Measurements from ENCODE around the gene ASXL1.

The ASXL1 gene

DNA sequence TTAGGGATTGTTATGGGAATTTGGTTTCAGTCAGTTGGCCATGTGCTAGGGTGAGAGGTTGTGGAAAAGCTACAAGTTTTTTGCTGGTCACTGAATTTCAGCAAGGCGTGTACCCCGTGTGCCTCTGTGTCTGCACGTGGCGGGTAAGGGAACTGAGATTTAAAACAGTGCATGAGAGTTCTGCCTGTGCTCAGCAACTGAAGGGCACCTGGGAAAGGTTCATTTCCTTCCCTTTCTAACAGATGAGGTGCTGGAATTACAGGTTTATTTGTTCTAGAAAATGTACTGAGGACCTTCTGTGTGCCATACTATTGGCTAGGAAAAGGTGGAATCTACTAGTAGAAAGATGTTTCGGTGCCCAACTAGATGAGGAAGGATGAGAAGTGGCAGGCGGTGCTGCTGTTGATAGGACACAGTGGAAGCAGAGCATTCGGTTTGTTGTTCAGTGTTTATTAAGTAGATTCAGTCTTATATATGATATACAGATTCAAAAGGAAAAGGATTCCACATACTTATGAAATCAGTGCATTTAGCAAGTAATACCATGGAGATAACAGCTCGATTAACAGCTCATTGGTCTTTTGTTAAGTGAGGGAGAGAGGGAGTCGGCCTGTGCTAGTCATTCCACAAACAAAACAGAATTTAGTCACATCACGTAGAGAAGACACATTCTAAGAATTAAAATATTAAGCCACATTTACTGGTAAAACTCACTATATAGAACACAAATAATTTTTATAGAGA is 84.7 kb downstream of the ASXL1 start:
- no peak for DNase-seq

DNA sequence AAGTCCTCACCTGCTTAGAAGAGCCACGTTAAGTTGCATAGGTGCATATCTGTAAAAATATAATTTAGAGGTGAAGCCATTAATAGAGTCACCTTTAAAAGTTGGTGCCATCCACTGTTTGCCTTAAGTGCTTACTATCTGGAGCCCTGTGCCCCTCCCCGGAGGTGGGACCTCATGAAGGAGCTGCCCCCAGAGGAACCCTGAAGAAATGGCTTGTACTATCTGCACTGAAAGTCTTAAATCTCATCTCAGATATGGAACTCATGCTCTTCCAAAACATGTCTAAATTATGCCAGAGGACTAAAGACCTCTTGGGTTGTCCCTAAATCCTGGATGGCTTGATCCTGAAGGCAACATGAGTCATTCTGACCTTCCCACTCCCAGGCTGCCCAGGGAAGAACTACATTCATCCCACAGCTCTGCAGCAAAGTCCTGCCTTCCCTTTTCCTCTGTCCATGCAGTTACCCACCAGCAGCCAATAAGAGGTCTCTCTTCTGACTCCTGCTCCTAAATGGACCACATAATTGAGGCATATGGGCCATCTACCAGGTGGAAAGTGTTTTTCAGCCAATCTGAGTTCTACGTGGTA is 85.3 kb downstream of the ASXL1 start:
- no peak for DNase-seq

DNA sequence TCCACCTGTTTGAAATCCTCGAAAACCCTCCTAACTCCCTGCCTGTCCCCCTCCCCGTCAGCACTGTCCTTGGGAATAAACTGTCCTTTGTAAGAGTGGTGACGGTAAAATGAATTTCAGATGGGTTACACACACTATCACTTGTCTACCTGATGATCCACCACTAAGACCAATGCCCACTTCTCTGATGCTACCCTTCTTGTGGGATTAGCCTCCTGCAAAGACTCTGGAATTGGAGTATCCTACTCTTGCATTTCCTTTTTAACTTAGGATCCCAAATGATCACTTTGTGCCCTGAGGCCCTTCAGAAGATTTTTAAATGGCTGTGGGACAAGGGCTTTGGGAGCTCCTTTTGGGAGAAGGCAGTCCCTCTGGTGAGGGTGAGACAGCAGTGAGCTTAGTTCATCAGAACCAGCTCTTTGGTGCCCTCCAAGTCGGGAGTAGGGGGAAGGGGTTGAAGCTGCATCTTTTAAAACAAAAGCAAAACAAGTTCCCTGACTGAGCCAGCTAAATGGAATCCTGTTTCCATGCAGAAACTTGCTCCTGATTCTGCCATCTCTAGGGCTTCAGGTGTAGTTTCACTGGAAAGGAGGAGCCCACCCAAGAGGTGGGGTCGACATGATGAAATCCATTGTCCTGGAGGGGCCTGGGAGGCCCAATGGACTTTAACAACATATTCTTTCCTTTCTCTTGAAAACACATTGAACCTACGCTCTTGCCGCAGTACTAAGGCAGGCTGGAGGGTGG is 86.5 kb downstream of the ASXL1 start:
- no peak for DNase-seq

DNA sequence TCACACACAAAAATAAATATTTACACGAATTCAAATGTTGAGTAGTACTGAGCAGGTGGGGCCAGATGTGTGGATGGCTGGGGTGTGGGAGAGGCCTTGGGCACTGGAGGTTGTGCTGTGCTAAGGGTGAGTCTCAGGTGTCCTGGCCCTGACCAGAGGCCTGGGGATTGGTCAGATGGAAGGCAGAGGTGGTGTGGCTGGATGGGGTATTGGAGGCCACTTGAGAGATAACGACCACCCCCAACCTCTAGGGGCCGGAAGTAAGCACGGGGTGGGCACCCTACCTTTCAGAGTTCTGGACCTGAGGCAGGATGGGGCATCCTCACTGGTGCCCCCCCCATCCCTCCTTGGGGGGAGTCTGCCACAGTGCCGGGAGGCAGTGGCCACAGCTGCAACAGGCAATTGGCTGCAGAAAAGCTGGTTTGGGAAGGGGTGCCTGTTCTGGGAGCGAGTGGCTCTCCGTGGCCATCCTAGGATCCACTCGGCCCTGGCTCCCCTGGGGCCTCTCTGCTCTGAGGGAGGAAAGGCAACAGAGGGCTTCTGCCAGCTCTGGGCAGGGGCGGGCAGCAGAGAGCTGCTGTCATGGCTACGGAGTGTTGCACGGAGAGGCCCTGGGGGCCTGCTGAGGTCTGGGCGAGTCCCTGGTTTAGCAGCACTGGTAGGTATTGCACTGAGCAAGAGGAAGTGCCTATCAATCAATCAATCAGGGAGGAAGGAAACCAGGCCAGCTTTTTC is 87.6 kb downstream of the ASXL1 start:
- DNase-seq, result no peak

DNA sequence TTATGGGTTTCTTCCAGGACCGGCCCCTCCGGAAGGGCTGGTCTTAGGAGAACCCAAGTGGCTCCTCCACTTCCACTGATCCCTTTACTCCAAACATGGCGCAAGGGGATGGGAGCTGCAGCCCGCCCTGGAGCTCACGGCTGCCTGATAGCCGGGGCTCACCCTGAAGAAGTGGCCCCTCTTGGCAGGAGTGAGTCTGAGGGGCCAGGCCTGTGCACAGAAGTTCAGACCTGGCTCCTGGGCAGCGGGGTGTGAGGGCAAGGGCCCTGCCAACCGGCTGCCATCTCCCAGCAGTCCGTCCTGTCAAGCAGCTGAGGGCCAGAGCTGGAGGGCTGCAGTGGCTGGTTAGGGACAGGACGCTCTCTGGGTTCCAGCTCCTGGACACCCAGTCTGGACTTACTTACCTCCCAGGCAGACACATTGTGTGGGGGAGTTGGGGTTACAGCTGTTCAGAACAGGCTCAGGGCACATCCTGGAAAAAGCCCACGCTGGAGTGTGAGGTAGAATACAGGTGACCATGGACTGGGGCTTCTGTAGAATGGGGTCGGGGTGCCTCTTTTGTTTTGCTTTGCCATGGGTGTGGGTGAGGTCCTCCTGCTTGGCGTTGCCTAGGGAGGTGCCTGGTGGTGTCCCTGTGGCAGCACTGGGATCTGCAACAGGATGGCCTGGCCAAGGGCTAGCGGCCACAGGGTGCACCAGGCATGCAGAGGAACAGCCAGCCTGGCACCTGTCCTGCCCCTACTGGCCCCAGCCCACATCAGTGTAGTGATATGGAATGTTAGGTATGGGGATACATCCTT is 88.4 kb downstream of the ASXL1 start:
- no peak for DNase-seq

DNA sequence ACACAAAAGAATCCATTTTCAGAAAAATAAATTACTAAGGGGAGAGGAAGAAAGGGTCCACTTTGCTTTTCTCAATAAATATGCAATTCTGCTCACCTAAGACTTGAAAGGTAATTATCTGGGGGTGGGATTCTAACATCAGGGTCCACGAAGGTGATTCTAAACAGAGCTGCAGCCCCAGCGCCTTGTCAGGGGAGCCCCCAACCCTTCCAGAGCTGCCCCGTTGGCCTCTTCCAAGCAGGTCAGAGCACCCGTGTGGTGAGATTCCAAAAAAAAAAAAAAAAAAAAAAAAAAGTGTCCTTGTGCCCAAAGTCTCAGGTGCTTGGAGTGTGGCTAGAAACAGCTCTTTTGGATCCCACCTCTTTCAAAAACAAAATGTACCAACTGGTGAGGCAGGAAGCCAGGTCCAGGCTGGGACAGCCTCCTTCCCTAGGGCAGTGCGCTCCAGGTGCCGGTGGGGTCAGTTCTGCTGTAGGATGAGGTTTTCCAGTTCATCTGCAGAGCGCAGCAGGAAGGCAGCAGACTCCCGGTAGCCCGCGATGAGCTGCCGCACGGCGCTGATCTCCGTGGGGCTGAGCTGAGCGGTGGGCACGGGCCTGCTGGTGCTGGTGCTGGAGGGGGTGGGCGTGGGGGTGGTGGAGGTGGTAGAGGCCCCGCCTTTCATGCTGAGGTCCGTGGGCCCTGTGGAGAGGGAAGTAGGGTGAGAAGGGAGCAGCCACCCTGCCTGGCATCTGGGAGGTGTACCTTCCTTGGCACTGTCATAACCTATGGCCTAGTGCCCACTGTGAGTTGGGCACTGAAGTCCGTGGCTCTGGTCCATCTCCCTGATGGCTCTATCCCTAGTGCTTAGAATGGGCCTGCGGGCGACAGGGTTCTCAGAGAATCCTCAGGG is 89.3 kb downstream of the ASXL1 start:
- DNase-seq, result no peak

DNA sequence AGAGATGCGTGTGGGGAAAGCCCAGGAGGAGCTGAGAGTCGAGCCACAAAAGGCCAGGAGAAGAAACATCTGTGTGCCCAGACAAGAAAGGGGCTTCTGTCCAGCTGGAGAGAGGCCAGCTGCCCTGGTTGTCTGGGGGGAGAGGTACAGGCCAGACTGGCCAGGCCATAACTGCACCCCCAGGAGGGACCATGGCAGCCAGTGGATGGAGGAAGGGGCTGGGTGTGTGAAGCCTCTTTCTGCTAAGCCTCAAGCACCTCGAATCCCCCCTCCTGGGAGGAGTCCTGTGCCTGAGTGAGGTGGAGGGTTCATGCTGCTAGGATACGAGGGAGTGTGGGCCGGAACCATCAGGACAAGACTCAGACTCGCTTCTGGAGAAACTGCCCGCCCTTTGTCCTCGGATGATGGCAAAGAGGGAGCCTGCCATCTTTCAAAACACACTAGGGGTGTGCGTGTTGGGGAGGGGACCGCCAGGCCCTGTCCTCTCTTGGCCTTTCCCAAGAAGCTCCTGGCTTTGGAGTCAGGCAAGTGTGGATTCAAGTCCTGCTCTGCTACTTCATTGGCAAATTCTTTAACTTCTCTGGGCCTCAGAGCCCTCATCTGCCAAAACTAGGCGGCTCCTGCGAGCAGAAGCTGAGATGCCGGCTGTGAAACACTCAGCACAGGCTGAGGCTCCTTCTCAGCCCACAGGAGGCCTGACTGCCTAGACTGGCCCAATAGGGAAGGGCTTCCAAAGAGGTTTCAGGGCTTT is 90.3 kb downstream of the ASXL1 start:
- DNase-seq, result no peak

DNA sequence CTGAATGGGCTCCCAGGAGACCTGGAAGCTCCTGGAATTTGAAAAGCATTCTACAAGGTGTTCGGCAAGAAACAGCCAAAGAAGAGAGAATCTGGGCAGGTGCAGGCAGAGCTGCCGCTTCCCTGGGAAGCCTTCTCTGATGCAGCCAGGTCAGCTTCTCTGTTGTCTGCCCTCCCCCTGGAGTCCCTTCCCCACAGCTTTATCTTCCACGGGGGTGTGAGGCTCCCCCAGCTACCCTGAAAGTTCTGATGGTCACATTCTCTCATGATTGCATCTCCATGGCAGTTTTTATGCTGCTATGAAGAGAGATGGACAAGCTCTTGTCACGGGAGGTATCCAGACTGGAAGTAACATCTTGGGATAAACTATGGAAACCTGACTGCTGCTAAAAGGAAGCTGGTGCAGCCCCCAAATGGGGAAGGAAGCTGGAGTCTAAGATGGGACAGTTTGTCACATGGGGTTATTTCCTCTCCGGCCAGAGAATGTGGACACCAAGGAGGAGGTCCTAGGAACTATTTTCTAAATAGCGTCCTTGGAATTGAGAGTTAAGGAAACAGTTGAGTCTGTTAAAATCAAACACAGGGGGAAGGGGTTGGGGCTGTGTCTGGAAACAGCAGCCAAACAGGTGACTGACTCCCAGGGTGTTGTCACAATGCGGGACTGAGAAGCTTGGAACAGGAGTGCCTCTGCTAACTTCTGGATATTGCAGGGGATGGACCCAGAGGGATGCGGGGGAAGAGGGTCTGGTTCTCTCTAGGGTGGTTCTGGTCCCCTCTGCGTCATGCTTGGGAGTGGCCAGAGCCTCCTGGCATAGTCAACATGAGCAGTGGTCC is 91.1 kb downstream of the ASXL1 start:
- no peak for DNase-seq

DNA sequence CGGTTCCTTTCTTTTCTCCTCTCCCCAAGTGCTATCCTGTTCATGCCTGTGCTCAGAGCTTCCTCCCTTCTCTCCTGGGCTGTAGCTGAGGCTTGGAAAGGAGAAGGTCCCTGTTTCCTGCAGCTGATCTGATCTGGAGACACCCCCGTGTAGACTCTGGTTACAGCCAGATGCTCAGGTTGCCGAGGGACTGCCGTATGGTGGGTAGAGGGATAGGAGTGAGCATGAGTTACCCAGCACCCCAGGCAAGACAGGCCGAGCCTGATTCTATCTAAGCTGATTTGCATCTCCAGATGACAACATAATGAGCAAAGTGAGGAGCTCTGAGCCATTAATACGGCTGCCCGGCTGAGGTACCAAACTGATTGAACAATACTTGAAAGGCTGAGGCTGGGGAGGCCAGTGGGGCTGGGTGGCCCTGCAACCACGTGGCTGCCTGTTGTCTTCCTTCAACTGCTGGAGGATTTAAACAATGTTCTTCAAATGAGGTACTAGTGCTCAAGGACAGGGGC is 91.8 kb downstream of the ASXL1 start:
- no peak for DNase-seq

DNA sequence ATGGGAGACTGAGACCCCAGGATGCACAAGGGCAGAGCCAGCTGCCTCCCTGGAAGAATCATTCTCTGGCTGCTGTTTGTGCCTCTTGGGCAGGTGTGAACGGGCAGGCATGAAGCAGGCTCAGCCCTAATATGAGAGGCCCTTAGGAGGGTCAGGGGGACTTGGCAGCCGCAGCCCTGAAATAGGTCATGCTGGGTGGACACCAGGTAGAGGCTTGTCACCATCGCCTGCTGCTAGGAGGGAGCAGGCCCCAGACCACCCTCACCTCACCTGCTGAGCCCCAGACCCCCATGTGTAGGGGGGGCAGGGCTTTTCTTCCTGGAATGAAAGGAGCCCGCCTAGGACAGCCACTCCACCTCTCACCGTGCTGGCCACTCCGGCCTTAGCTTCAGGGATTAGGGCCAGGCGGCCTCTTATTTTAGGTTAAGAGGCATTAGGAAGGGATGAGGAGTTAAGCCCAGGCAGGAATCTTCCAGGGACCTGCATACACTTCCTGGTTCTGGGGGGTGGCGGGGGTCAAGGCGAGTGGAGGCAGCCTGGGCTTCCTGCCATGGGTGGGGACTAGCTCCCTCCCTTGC is 92.4 kb downstream of the ASXL1 start:
- DNase-seq, result no peak

DNA sequence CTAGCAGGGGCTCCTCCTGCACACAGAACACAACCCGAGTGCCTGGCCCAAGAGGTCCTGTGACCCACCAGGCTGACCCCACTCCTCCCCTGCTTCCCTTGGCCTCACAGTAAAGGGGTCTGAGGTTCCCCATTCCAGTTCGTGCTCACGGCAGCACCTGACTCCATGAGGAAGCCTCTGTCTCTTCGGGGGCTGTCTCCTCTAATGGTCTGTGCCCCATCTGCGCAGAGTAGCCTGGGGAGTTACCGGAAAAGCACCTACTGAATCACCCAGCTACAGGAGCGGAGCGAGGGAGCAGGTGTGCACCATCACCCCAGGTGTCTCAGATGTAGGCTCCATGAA is 93.2 kb downstream of the ASXL1 start:
- DNase-seq, result no peak

DNA sequence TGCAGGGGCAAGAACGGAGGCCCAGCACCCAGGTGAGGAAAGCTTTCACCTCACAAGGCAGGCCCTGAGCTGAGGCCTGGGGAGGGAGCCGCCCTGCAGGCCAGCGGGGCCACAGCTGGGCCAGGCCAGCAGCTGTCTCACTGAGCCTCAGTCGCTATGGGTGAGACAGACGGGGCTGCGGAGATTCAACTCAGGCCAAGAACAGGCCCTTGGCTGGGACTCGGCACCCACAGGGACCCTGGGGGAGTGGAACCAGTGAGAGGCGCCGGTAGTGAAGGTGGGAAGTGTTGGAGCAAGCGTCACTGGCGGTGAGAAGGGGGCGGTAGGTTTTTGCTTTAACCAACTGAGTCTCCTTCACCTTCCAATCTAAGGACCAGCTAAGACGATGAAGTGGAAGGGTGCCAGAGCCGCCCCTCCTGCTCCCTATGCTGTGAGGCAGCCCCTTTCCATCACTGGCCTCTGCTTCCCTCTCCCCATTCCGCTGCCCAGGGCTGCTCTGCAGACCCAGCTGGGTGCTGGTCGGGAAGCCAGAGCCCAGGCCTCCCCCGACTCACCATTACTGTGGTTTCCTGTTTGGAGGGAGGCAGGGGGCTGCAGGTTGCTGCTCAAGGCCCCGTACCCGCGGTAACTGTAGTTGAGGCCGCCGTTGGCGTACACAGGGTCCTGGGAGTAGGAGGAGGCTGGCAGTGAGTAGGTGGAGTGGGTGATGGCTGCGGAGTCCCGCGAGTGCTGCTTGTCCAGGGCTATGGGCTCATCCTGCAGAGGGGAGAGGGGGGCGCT is 93.7 kb downstream of the ASXL1 start:
- no peak for DNase-seq

DNA sequence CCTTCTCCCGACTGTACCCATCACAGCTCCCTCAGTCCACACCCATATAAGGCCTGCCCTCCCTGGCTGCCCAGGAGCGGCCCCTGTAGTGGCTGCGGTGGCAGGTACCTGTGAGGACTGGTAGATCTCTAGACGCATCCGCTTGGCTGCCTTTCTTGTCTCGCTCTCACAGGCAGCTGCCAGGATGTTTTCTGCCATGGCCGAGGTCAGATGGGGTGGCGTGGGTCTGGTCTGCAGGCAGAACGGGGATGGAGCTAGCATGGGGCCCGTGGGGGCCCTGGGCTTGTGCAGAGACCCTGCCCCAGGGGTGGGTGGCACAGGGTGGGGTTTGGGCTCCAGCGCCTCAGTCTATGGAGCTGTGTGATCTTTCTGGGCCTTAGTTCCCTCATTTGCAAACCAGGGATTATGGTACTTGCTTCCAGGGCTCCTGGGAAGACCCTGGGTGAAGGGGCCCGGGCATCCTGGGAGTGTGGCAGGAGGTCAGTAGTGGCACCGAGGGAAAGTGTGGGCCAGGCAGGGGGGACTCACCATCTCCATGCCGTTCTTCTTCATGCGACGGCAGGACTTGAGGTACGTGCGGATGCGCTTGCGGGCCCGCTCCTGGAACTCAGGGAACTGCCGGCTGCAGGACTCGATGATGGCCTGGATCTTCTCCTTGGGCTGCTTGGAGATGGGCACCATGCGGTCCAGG is 94.8 kb downstream of the ASXL1 start:
- DNase-seq, result no peak

DNA sequence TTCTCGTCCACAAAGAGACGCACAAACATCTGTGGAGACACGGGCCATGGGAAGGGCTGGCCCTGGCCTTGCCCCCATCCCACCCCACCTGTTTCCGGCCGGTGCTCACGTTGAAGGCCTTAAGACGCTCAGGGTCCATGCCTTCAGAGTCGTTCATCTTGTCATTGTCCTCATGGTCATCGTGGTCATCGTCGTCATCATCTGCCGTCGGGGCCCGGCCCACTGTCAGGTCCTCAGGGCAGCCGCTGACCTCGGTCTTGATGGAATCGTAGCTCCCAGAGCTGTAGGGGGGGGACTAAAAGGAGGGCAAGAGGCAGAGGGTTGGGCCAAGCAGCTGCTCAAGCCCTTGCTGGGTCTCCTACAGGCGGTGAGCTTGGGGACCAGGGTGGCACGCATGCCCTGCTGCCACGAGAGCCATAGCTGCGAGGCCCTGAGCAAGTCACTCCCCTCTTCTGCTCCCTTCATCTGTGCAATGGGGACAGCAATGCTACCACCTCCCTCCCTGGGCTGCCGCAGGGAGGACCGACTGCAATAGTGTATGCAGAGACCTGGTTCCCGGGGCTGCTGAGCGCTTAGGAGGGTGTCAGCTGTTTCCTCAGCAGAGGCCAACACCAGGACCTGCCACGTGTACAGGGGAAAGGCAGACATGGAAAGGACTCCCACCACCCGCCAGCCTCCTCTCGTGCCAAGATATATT is 95.5 kb downstream of the ASXL1 start:
- no peak for DNase-seq

DNA sequence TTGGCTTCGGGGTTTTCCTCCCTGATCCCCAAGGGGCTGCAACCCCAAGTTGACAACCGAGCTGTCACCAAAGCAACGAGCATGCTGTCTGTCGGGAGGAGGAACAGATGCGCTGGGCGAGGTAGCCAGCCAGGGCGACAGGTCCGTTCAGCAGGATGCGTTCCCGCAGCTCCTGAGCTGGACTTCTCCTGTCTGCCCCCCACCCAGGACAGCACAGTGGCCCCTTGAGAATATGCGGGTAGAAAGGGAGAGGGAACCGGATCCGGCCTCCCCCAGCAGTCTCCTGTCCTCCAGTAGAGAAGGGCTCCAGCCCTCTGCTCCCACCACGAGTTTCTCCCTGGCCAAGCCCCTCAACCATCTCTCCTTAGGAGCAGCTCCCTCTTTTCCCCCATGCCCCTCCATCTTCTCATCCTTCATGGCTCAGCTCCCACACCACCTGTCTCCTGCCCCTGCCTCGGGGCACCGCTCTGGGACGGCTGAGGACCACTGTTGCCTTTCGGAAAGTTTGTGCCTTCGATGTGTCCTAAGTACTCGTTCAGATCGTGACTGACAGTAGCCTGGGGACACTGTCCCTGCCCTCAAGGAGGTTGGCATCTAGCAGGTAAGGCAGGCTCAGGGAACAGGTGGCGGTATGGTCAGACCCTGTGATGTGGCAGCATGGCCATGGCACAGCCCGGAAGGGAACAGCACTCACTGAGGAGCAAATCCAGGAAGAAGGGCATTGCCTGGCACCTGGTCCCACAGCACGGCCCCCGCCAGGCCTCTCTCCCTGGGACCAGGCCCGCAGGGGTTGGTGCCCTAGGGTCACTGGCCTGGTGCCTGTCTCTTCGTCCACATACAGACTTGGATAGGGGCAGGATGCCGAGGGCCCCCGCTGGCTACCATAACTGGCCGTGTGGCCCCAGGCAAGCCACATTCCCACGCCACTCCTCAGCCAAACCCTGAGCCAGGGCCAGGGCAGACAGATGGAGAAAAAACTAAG is 96.3 kb downstream of the ASXL1 start:
- no peak for DNase-seq
